SK-N-SH treated with all-trans-retinoic acid at 6 μM for 48 hours (cell line): ENCODE measurements around the gene FAF1.

Experiments used
- CREB5 ChIP-seq: fragments of 250-450 bp; sonication (Bioruptor Pico); IDR thresholded peaks from 2 replicates; pipeline ENCODE4 v1.5.1; 2020; ENCODE audit warnings: low read depth, mild to moderate bottlenecking, moderate library complexity
- ISL1 ChIP-seq: fragments of 250-450 bp; sonication (Bioruptor Pico); IDR thresholded peaks from 2 replicates; pipeline ENCODE4 v2.1.2; 2022; ENCODE audit warnings: mild to moderate bottlenecking, moderate library complexity
- OSR1 ChIP-seq: fragments of 250-450 bp; sonication (Bioruptor Pico); IDR thresholded peaks from 2 replicates; pipeline ENCODE4 v1.8.0; 2022; ENCODE audit warnings: moderate library complexity, mild to moderate bottlenecking, inconsistent platforms
- PATZ1 ChIP-seq: fragments of 250-450 bp; sonication (Bioruptor Pico); IDR thresholded peaks from 2 replicates; pipeline ENCODE4 v1.8.0; 2020; ENCODE audit warnings: mild to moderate bottlenecking, moderate library complexity, borderline replicate concordance
- PPARA ChIP-seq: fragments of 250-450 bp; sonication (Bioruptor Pico); IDR thresholded peaks from 2 replicates; pipeline ENCODE4 v1.5.0; 2020; ENCODE audit warnings: mild to moderate bottlenecking, borderline replicate concordance
- RARB ChIP-seq: fragments of 250-450 bp; sonication (Bioruptor Pico); IDR thresholded peaks from 2 replicates; pipeline ENCODE4 v1.8.0; 2021; ENCODE audit warnings: mild to moderate bottlenecking, moderate library complexity
- SNAI2 ChIP-seq: fragments of 250-450 bp; sonication (Bioruptor Pico); IDR thresholded peaks from 2 replicates; pipeline ENCODE4 v1.5.0; 2020; ENCODE audit warnings: mild to moderate bottlenecking, moderate library complexity
- TOX ChIP-seq: fragments of 250-450 bp; sonication (Bioruptor Pico); IDR thresholded peaks from 2 replicates; pipeline ENCODE4 v1.8.0; 2021; ENCODE audit warnings: mild to moderate bottlenecking, moderate library complexity, borderline replicate concordance
- TSHZ2 ChIP-seq: fragments of 250-450 bp; sonication (Bioruptor Pico); IDR thresholded peaks from 2 replicates; pipeline ENCODE4 v1.5.0; 2020; ENCODE audit warnings: mild to moderate bottlenecking, moderate library complexity
- ZFP3 ChIP-seq: fragments of 250-450 bp; sonication (Bioruptor Pico); IDR thresholded peaks from 2 replicates; pipeline ENCODE4 v1.5.0; 2020; ENCODE audit warnings: mild to moderate bottlenecking, moderate library complexity

- TF ChIP-seq OSR1 (CRISPR knock-in tag), result no peak
- no peak for TF ChIP-seq PATZ1 (CRISPR knock-in tag)
- no peak for TF ChIP-seq TOX (CRISPR knock-in tag)
- TF ChIP-seq RARB (CRISPR knock-in tag), result no peak
- no peak for TF ChIP-seq CREB5 (CRISPR knock-in tag)
- TF ChIP-seq TSHZ2 (CRISPR knock-in tag), result no peak
- no peak for TF ChIP-seq SNAI2 (CRISPR knock-in tag)
- TF ChIP-seq PPARA (CRISPR knock-in tag), result no peak
- no peak for TF ChIP-seq ZFP3 (CRISPR knock-in tag)
- TF ChIP-seq ISL1 (CRISPR knock-in tag), result no peak
These were observed 17.6 kb upstream of the FAF1 start for GRCh38 chr1:50977575-50978143.
